Measurements from ENCODE around the gene HAO2.

DNA sequence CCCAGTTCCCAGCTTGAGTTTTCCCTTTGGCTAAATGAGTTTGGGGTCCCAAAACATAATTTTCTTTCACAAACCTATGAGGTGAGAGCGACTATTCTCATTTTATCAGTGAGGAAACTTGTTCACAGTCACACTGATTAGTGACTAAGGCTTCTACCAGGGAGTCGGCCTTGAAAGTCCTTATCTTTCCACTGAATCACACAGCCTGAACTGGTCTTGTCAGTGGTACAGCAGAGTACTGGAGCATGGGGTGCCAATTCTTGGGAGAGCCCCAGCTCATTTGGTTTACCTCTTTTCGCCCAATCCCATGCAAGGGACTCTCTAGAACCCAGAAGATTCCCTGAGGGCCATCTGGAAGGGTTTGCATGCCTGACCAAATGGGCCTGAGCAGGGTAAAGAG lies 63.3 kb downstream of the HAO2 start:
- TF ChIP-seq, protein P1, sequence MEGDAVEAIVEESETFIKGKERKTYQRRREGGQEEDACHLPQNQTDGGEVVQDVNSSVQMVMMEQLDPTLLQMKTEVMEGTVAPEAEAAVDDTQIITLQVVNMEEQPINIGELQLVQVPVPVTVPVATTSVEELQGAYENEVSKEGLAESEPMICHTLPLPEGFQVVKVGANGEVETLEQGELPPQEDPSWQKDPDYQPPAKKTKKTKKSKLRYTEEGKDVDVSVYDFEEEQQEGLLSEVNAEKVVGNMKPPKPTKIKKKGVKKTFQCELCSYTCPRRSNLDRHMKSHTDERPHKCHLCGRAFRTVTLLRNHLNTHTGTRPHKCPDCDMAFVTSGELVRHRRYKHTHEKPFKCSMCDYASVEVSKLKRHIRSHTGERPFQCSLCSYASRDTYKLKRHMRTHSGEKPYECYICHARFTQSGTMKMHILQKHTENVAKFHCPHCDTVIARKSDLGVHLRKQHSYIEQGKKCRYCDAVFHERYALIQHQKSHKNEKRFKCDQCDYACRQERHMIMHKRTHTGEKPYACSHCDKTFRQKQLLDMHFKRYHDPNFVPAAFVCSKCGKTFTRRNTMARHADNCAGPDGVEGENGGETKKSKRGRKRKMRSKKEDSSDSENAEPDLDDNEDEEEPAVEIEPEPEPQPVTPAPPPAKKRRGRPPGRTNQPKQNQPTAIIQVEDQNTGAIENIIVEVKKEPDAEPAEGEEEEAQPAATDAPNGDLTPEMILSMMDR (IDR thresholded peaks at IDR 0.05 in 8 of 11, conservative IDR thresholded peaks at IDR 0.05 in 3 of 11), result no peak
- no peak for TF ChIP-seq POLR2AphosphoS5 (IDR thresholded peaks at IDR 0.05)
